Measurements from ENCODE around the gene PPP1R12A. TPM values are rescaled to one million over a fixed set of nuclear protein-coding genes. Genes with fewer than 3 reads are reported as not detected.

The PPP1R12A gene
- total RNA-seq, 1 donor from 2014 or later: 374 TPM

DNA sequence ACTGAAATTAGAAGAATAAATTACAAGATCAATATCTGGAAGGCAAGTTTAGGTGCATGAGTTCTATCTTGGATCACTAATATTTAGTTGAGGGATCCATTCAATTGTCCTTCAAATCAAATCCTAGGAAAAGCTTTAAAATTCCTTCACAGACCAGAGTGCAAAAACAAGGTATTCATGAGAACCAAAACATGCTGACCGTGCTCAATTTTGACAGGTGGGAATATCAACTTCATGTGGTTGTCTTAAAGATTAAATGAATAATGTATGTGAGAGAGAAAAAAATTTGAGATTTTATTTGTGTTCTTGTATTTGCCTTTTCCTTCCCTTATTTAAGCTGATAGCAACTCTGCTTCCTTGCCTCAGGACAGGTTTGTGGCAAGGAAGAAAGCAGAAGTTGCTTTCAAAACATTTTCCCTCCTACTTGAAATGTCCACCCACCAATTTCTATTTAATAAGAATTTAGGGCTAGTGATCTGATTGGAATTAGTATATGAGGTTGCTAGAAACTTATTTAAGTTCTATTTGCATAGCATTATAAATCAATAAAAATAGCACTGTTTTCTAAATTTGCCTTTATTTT is 4.9 kb upstream of the PPP1R12A start:
- TF ChIP-seq, protein P1, sequence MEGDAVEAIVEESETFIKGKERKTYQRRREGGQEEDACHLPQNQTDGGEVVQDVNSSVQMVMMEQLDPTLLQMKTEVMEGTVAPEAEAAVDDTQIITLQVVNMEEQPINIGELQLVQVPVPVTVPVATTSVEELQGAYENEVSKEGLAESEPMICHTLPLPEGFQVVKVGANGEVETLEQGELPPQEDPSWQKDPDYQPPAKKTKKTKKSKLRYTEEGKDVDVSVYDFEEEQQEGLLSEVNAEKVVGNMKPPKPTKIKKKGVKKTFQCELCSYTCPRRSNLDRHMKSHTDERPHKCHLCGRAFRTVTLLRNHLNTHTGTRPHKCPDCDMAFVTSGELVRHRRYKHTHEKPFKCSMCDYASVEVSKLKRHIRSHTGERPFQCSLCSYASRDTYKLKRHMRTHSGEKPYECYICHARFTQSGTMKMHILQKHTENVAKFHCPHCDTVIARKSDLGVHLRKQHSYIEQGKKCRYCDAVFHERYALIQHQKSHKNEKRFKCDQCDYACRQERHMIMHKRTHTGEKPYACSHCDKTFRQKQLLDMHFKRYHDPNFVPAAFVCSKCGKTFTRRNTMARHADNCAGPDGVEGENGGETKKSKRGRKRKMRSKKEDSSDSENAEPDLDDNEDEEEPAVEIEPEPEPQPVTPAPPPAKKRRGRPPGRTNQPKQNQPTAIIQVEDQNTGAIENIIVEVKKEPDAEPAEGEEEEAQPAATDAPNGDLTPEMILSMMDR (IDR thresholded peaks at IDR 0.05): no peak
- Histone ChIP-seq H3K36me3 (no peaks in the 10 kb centered on the region), H3K4me3 (no peak overlapping the region), H3K9me3 (no peaks in the 10 kb centered on the region), H3K27me3 (no peaks in the 10 kb centered on the region), H3K4me1 (no peaks in the 10 kb centered on the region), H3K27ac (no peak overlapping the region)
- intact Hi-C loops (cut with DNase I): loop anchor here (5.0 to 10.0 kb wide), 4 partner anchors 125 to 518 kb away; partner anchors contain the start of gene PAWR
- DNase-seq (ENCODE audit: low spot score in 2 of 2): no peak

DNA sequence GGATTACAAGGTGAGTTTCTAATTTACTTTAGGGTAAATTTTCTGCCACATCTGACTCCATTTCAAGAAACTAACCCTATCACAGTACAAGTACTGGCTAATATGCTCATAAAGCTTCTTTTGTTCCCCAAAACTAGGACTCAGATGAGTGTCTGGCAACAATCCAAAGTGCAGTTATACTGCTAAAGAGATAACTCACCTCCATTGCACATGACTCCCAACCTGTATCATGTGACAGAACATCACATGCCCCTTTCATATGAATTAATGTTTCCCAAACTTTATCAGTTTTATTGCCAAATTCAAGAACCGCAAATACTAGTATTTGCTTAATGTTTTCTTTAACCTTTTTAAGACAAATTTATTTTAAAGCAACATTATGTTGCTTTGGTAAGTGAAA is 3.9 kb upstream of the PPP1R12A start:
- intact Hi-C loops (cut with DNase I): loop anchor here (5.0 to 10.0 kb wide), 4 partner anchors 124 to 517 kb away; partner anchors contain the start of gene PAWR
- TF ChIP-seq, protein P1 (IDR thresholded peaks at IDR 0.05): no peak
- no peaks in the 10 kb centered on the region for H3K36me3 ChIP-seq
- H3K27me3 ChIP-seq: no peaks in the 10 kb centered on the region
- DNase-seq (ENCODE audit: low spot score in 2 of 2): no peak
- no peaks in the 10 kb centered on the region for H3K4me1 ChIP-seq
- no peak overlapping the region for H3K4me3 ChIP-seq
- no peaks in the 10 kb centered on the region for H3K9me3 ChIP-seq
- no peak overlapping the region for H3K27ac ChIP-seq

DNA sequence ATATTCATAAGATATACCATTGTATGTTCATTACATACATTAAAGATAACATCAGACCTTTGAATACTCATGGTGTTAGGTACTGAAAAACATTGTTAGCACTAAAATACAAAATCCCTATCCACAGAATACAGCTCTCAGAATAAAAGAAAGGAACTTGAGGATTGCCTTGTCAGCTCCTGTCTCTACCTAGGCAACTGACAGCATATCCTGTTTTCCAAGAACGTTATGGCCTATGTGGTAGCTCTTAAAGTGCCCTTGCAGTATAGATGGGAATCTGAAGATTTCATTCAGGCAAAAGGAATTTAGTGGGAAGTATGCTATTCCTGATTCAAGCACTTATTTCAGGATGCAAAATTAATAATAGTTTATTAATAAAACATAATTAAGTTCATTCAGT is 1.8 kb upstream of the PPP1R12A start:
- Histone ChIP-seq H3K4me3 (peak overlapping the region; percentile 75 to 93), H3K36me3 (no peaks in the 10 kb centered on the region), H3K27ac (peak overlapping the region; percentile 93 to 99), H3K9me3 (no peaks in the 10 kb centered on the region), H3K27me3 (no peaks in the 10 kb centered on the region), H3K4me1 (no peaks in the 10 kb centered on the region)
- TF ChIP-seq, protein P1 (IDR thresholded peaks at IDR 0.05): no peak
- intact Hi-C loops (cut with DNase I): loop anchor here (2.0 to 10.0 kb wide), 5 partner anchors 22 to 514 kb away; partner anchors contain the start of gene PAWR
- DNase-seq (ENCODE audit: low spot score in 2 of 2): no peak

DNA sequence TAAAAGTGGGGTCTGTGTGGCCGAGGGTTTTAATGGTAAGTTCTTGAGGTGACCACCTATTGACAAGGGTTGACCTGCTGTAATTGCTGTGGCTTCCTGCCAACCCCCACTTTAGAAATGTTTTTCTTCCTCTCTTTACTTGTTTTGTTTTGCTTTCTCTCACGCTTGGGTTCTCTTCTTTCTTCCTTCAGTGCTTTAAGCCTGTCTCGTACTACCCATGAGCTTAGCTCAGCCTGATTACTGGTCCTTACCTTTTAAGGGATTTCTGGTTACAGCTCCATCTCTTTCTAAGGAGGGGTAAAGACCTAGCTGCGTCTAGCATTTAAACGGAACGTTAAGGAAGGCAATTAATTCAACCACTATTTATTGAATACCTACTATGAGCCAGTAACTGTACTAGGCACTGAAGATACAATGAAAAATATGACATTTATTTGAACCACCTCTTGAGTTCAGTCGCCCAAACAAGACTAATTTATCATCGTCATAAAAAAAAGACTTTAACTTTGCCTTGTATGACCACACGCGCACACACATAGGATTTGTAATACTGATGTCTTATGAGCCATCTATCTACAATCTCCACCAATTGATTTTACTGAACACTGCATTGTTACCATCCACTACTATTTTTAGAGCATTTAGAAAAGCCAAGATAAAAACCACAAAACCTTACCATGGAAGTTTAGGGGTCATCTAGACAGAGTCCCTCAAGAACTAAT is 888 bp upstream of the PPP1R12A start:
- no peak for DNase-seq (ENCODE audit: low spot score in 2 of 2)
- intact Hi-C loops (cut with DNase I): loop anchor here (1.0 to 10.0 kb wide), 8 partner anchors 23 to 513 kb away; partner anchors contain the start of gene PAWR
- TF ChIP-seq, protein P1 (IDR thresholded peaks at IDR 0.05): no peak

DNA sequence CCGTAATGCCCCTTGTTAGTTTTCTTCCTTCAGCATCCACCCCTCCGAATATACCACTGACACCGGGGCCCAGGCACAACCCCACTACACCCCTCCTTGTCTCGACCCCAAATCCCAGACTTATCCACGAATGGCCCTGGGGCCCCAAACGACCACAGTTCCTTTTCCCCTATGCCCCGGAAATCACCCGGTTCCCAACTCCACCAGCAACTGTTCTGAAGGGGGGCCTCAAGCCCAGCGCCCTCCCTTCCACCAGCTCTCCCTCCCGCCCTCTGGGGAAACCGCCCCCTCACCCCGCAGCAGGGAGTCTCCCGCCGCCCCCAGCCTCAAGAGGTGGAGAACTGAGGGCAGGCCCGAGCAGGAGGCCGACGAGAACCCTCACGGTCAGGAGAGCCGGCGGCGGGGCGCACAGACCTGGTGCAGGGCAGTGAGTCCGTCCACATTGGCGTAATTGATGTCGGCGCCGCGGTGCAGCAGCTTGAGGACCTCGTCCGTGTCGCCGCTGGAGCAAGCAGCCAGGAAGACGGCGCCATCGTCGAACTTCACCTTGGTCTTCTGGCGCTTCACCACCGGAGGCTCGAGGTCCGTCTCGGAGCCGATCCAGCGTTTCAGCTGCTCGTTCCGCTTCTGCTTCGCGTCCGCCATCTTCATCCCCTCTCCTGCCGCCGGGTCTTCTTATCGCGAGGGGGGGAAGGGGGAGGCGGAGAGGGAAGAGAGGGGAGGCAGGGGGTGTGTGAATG is 446 bp downstream of the PPP1R12A start:
- Histone ChIP-seq H3K9me3 (no peaks in the 10 kb centered on the region), H3K27me3 (no peaks in the 10 kb centered on the region), H3K4me3 (peak overlapping the region; percentile 75 to 93), H3K36me3 (no peaks in the 10 kb centered on the region), H3K4me1 (peaks cover 0 to 2% of the 10 kb centered on the region in 2 donors), H3K27ac (peak overlapping the region; percentile 93 to 99)
- intact Hi-C loops (cut with DNase I): loop anchor here (1.0 to 10.0 kb wide), 7 partner anchors 48 to 512 kb away; partner anchors contain the start of gene PAWR
- DNase-seq (ENCODE audit: low spot score in 2 of 2): peak; percentile 13 to 80
- TF ChIP-seq, protein P1 (IDR thresholded peaks at IDR 0.05): no peak

More for the DNA sequence above, 888 bp upstream of the PPP1R12A start:
- H3K4me1 ChIP-seq: peaks cover 0 to 2% of the 10 kb centered on the region in 2 donors
- no peaks in the 10 kb centered on the region for H3K36me3 ChIP-seq
- peak overlapping the region; percentile 75 to 93 for H3K4me3 ChIP-seq
- H3K27me3 ChIP-seq: no peaks in the 10 kb centered on the region
- no peaks in the 10 kb centered on the region for H3K9me3 ChIP-seq
- peak overlapping the region; percentile 93 to 99 for H3K27ac ChIP-seq
